Activated T-helper 2 cell treated with anti-CD3 and anti-CD28 coated beads, Interferon-gamma antibody, Interleukin-2, Interleukin-4, amounts not matched to agents 10 μg/mL and 5 μg/mL and 100 μg/mL, durations not matched to agents 14 hours and 24 hours and 36 hours (primary cell): ENCODE measurements around the gene PER3. TPM values are rescaled to one million over a fixed set of nuclear protein-coding genes. Genes with fewer than 3 reads are reported as not detected.

ENCODE experiments used
- DNase-seq: peaks from one replicate; pipeline ENCODE4 v3.0.0; 2021; ENCODE audit warnings: low spot score
- H3K27ac Mint-ChIP-seq: one replicate; pipeline ENCODE4 v1.8.0; 2021; ENCODE audit warnings: mixed read lengths
- H3K27me3 Mint-ChIP-seq: one replicate; pipeline ENCODE4 v1.8.0; 2021; ENCODE audit warnings: low read depth, mixed read lengths
- H3K36me3 Mint-ChIP-seq: one replicate; pipeline ENCODE4 v1.8.0; 2021; ENCODE audit warnings: low read depth, mixed read lengths
- H3K4me1 Mint-ChIP-seq: one replicate; pipeline ENCODE4 v1.8.0; 2021; ENCODE audit warnings: low read depth, mixed read lengths
- H3K4me3 Mint-ChIP-seq: one replicate; pipeline ENCODE4 v1.8.0; 2021; ENCODE audit warnings: low read depth, mild to moderate bottlenecking, moderate library complexity, mixed read lengths
- H3K9me3 Mint-ChIP-seq: one replicate; pipeline ENCODE4 v1.8.0; 2021; ENCODE audit warnings: mixed read lengths
- intact Hi-C: fragments of 100-400 bp; cut with micrococcal nuclease; formaldehyde crosslinking; loops from one replicate; pipeline ENCODE4 v1.15.1; 2023
- total RNA-seq: library from RNA; stranded (reverse); gene quantifications from 2 replicates; pipeline ENCODE4 v1.2.3, GENCODE V29; 2022

The PER3 gene
- total RNA-seq, 1 donor from 2014 or later = 4.5 TPM

GRCh38 chr1:7761103-7761502, 23.0 kb upstream of the PER3 start:
- H3K36me3 Mint-ChIP-seq = no peaks in the 10 kb centered on the region
- no peaks in the 10 kb centered on the region for H3K4me1 Mint-ChIP-seq
- no peaks in the 10 kb centered on the region for H3K9me3 Mint-ChIP-seq
- intact Hi-C loops = no loop called here
- H3K27me3 Mint-ChIP-seq = peaks cover 33% of the 10 kb centered on the region
- DNase-seq = no peak
- no peak overlapping the region for H3K4me3 Mint-ChIP-seq
- no peak overlapping the region for H3K27ac Mint-ChIP-seq

DNA sequence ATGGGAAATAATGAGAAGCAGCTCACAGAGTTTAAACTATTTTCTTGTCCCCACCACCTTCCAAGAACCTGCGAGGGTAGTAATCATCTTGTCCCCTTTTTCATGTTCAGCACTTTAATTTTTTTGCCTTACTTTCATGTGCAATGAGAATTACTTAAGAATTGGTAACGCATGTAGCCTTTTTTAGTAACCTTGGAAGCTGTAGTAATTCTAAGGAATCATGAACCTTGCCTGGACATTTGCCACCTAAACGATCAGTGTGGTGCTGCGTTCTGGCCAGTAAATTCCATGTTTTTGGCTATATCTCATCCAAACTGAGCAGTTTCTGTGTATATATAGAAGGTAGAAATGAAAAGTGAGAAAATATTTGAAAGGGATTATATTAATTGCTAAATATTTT, 16.9 kb upstream of the PER3 start:
- peaks cover 41% of the 10 kb centered on the region for H3K27me3 Mint-ChIP-seq
- peaks cover 4% of the 10 kb centered on the region for H3K4me1 Mint-ChIP-seq
- no peak overlapping the region for H3K4me3 Mint-ChIP-seq
- no peaks in the 10 kb centered on the region for H3K9me3 Mint-ChIP-seq
- intact Hi-C loops = no loop called here
- H3K36me3 Mint-ChIP-seq = peaks cover 1% of the 10 kb centered on the region
- H3K27ac Mint-ChIP-seq = no peak overlapping the region
- no peak for DNase-seq

DNA sequence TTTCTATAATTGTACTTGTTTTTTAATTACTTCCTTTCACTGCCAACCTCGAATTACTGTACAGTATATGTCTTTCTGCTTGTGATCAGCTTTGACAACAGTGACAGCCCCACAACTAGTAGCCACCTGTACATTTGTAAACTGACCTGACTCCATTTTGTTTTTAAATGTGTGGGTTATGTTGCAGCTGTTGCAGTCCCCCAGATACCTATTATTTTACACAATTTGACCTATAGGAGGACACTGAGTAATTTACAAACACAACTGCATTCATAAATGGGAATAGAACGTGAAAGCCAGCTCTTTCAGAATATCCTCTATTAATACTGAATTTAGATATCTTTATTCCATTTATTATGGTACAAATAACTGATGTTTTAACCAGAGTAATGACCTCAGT, 15.5 kb upstream of the PER3 start:
- Mint-ChIP-seq H3K27ac (no peak overlapping the region), H3K36me3 (peaks cover 13% of the 10 kb centered on the region), H3K4me3 (no peak overlapping the region), H3K4me1 (peaks cover 15% of the 10 kb centered on the region), H3K27me3 (peaks cover 30% of the 10 kb centered on the region), H3K9me3 (no peaks in the 10 kb centered on the region)
- intact Hi-C loops = no loop called here
- DNase-seq = no peak

- Mint-ChIP-seq H3K4me1 (peaks cover 20% of the 10 kb centered on the region), H3K9me3 (no peaks in the 10 kb centered on the region), H3K27ac (no peak overlapping the region), H3K4me3 (peak overlapping the region; percentile 13), H3K36me3 (peaks cover 23% of the 10 kb centered on the region), H3K27me3 (peaks cover 27% of the 10 kb centered on the region)
- intact Hi-C loops = no loop called here
- DNase-seq = no peak
Observed at GRCh38 chr1:7769673-7770412, 14.2 kb upstream of the PER3 start.

- Mint-ChIP-seq H3K27me3 (peaks cover 24% of the 10 kb centered on the region), H3K4me1 (peaks cover 20% of the 10 kb centered on the region), H3K36me3 (peaks cover 26% of the 10 kb centered on the region), H3K27ac (peak overlapping the region; percentile 74), H3K9me3 (no peaks in the 10 kb centered on the region), H3K4me3 (peak overlapping the region; percentile 89)
- DNase-seq = no peak
- intact Hi-C loops = no loop called here
Observed at GRCh38 chr1:7770669-7770996, 13.5 kb upstream of the PER3 start.

- Mint-ChIP-seq H3K9me3 (no peaks in the 10 kb centered on the region), H3K27ac (peak within 1 kb of the TSS; percentile 74), H3K4me1 (peaks cover 20% of the 10 kb centered on the region), H3K4me3 (peak within 1 kb of the TSS; percentile 89), H3K36me3 (peaks cover 30% of the 10 kb centered on the region), H3K27me3 (peaks cover 22% of the 10 kb centered on the region)
- DNase-seq = peak; percentile 78
- intact Hi-C loops = loop anchor here (1.0 kb wide), 1 partner anchor 12 kb away; no protein-coding TSS in a partner anchor
Observed at GRCh38 chr1:7770997-7771822, 12.9 kb upstream of the PER3 start, which contains the start of gene VAMP3. TSS of gene VAMP3 (plus strand) at chr1:7771296. CDS start at chr1:7771384, 88 bp downstream.

DNA sequence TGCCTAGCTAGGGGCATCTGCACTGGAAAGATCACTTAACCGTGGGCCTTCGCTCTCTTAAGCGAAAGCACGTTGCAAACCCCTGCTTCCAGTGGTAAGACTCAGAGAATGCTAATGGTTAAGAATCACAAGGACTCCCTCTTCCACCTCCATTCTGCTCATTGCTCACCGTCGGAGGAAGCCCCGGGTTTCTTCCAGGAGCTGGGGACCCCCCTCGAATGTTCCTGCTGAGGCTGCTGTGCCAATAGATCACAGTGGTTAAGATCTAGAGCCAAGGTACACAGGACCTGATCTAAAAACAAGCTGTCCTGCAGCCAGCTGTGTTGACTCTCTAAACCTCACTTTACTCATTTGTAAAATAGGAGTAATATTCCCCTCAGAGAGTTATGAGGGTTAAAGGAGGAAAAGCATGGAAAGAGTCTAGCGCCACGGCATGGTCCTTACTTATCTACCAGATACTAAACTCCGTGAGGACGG, 12.2 kb upstream of the PER3 start:
- Mint-ChIP-seq H3K27me3 (peaks cover 21% of the 10 kb centered on the region), H3K4me1 (peaks cover 20% of the 10 kb centered on the region), H3K36me3 (peaks cover 35% of the 10 kb centered on the region), H3K9me3 (no peaks in the 10 kb centered on the region), H3K27ac (peak overlapping the region; percentile 55), H3K4me3 (peak overlapping the region; percentile 89)
- no peak for DNase-seq
- intact Hi-C loops = loop anchor here (1.0 kb wide), 1 partner anchor 11 kb away; no protein-coding TSS in a partner anchor

- intact Hi-C loops = no loop called here
- no peak overlapping the region for H3K4me3 Mint-ChIP-seq
- no peaks in the 10 kb centered on the region for H3K27me3 Mint-ChIP-seq
- H3K27ac Mint-ChIP-seq = no peak overlapping the region
- peaks cover 73% of the 10 kb centered on the region for H3K36me3 Mint-ChIP-seq
- peaks cover 27% of the 10 kb centered on the region for H3K4me1 Mint-ChIP-seq
- H3K9me3 Mint-ChIP-seq = no peaks in the 10 kb centered on the region
- no peak for DNase-seq
Observed at GRCh38 chr1:7777591-7777990, 6.5 kb upstream of the PER3 start.

- Mint-ChIP-seq H3K27me3 (no peaks in the 10 kb centered on the region), H3K36me3 (peaks cover 69% of the 10 kb centered on the region), H3K27ac (no peak overlapping the region), H3K4me3 (no peak overlapping the region), H3K4me1 (peaks cover 25% of the 10 kb centered on the region), H3K9me3 (no peaks in the 10 kb centered on the region)
- intact Hi-C loops = no loop called here
- DNase-seq = no peak
Observed at GRCh38 chr1:7778133-7778628, 5.9 kb upstream of the PER3 start.

GRCh38 chr1:7780976-7781375, 3.1 kb upstream of the PER3 start:
- Mint-ChIP-seq H3K4me3 (no peak overlapping the region), H3K27me3 (peaks cover 10% of the 10 kb centered on the region), H3K27ac (no peak overlapping the region), H3K36me3 (peaks cover 49% of the 10 kb centered on the region), H3K4me1 (peaks cover 17% of the 10 kb centered on the region), H3K9me3 (no peaks in the 10 kb centered on the region)
- DNase-seq = no peak
- intact Hi-C loops = no loop called here

DNA sequence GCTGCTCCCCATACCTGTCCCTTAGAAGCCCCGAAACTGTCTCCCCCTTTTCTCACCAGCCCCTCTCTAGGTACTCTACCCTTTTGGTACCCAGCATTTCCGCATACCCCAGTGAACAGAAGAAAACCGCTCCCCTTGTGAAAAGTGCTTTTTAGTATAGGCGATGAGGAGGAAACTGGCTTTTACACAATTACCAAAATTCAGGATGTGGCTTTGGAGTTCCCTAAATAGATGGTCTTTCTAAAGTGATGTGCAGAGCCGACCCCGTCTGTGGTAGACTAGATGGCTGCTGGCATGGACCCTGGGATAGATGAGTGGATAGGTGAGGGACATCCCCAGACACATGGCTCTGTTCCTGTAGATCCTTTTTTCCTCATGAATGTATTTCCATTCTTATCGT, 2.6 kb upstream of the PER3 start:
- no peak for DNase-seq
- peaks cover 45% of the 10 kb centered on the region for H3K36me3 Mint-ChIP-seq
- peaks cover 12% of the 10 kb centered on the region for H3K27me3 Mint-ChIP-seq
- peaks cover 17% of the 10 kb centered on the region for H3K4me1 Mint-ChIP-seq
- no peak overlapping the region for H3K4me3 Mint-ChIP-seq
- H3K9me3 Mint-ChIP-seq = no peaks in the 10 kb centered on the region
- intact Hi-C loops = no loop called here
- no peak overlapping the region for H3K27ac Mint-ChIP-seq

DNA sequence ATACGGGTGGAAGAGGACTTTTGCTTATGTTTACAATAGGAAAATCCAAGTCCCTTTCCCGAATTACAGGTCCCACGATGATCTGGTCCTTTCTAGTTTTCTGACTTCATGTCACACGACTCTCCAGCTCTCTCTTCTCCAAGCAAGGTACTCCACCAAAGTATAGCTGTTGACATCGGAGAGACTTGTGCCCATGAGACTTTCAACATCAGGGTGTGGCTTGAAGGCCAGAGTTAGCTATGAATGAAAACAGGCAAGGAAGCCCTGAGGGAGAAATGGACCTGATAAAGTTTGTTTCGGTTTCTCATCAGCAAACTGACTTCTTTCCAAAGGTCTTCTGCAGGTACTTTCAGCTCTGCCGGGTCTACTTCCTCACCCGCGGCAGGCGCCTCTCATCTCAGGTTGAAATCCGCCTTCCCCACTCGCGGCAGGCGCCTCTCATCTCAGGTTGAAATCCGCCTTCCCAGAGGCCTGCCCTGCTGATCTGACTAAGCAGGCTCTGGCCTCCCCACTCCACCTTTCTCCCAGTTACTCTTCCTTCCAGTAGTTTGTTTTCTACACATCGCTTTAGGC, 2.1 kb upstream of the PER3 start:
- Mint-ChIP-seq H3K4me3 (peak overlapping the region; percentile 70), H3K36me3 (peaks cover 42% of the 10 kb centered on the region), H3K27ac (no peak overlapping the region), H3K9me3 (no peaks in the 10 kb centered on the region), H3K4me1 (peaks cover 17% of the 10 kb centered on the region), H3K27me3 (peaks cover 12% of the 10 kb centered on the region)
- no peak for DNase-seq
- intact Hi-C loops = no loop called here
